Activated naive CD4-positive, alpha-beta T cell (primary cell): ENCODE data around the gene CPNE2.
A peak's percentile ranks its signal among the peaks of the same experiment; 100 is the strongest.
"Not testable (repeated sequence)": the region's sequence is repeated elsewhere in the genome, so short reads cannot be mapped to it uniquely, and the experiment has no call there.

Experiments
- DNase-seq, 4 experiments: peaks; one replicate each; lab custom pipeline; 2025; lab: John Stamatoyannopoulos, UW

The CPNE2 gene

DNA sequence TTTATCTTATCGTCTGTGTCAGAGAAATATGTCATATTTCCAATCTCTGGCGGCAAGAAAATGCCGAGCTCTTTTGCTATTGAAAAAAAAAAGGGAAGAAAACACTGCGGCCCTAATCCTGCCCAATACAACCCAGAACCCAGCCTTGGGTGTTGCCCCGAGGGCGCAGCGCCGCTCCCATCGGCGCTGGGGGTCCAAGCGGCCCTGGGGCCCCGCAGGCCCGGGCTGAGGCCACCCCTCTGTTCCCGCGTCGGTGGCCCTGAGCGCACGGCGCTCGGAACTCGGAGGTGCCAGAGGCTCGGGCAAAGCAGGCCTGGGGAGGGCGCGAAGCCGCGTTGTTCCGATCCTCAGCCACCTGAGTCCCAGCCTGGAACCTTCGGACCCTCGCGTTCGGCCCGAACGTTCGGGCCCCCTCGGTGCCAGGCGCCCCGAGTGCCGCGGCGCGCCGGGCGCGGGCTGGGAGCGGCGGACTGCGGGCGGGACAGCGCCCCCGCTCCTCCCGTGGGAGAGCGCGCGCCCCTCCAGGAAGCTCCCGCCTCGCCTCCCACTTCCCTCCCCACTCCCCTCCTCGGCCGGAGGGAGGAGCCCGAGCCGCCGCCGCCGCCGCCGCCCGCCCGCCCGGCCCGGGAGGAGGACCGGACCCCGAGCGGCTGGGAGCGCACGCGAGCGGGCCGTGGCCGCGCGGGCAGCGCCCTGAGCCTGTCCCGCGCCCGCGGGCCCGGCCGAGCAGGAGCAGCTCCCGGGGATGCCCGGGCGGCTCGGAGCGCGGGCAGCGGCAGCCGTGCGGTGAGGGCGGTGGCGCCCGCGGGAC is at the start of gene CPNE2:
Gene CPNE2, plus strand, starts transcription at position 609 of the 811 bp plus-strand sequence. CDS start 18,160 bp downstream, outside the sequence.
- peak in 2 of 4 experiments; percentile 15 to 22 for DNase-seq

DNA sequence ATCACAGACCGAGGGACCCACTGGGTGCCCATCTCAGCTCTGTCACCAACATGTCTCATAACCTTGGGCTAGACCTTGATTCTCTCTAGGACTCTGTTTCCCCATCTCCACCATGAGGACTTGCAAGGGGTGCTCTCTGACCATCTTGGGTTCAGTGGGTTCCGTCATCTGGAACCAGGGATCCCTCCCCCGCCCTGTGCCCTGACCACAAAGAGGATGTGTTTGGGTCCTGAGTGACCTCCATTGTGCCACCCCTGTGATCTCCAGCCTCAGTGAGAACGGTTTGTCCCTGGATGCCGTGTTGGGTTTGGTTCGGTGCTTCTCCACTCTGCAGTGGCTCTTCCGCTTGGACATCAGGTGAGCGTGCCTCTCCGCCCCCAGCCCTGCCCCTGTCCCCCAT is 49.1 kb upstream of the CPNE2 start:
- DNase-seq = no peak

DNA sequence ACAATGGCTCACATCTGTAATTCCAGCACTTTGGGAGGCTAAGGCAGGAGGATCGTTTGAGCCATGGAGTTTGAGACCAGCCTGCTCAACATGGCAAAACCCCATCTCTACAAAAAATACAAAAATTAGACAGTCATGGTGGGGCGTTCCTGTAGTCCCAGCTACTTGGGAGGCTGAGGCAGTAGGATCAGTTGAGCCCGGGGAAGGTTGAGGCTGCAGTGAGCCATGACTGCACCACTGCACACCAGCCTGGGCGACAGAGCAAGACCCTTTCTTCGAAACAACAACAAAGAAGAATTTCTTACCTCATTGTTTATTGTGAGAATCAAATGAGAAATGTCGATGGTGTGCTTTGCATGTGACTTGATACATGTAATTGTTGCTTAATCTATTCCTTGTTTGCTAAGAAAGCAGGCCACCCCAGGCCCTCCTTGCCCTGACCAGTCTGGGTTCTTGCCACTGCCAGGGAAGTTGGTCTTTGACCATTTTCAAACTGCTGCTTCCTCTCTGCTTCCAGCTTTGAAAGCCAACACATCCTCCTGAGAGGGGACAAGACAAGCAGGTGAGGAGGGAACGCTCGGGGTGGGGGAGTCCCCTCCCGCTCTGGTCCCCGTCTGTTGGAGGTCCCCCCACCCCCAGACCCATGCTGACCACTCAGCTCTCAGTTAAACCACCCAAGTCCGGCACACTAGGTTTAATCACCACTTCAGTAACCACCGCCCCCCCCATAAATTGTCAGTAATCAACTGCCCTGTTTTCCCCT is 47.3 kb upstream of the CPNE2 start:
- no peak for DNase-seq

- DNase-seq = peak in 1 of 4 experiments; percentile 21
These were observed 46.5 kb upstream of the CPNE2 start for GRCh38 chr16:57045694-57046381.

DNA sequence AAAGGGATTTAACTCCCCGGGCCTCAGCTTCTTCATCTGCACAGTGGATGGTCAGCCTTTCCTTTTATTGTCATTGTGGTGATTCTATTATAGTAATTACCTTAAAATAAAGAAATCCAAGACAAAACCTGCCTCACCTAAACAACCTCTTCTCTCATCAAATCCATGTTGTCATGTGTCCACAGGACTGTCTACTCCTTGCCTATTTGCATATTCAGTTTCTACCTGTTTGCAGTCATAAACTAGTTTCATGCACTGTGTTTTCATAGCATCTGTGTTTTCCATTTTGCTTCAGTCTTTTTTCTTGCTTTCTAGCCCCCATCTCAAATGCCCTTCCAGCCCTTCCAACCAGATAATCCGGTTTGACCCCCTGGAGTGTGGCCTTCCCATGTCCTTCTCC is 44.3 kb upstream of the CPNE2 start:
- no peak for DNase-seq

GRCh38 chr16:57049678-57050077 is 42.7 kb upstream of the CPNE2 start:
- DNase-seq = no peak

- no peak for DNase-seq
These were observed 40.6 kb upstream of the CPNE2 start for GRCh38 chr16:57051696-57052228.

- DNase-seq = no peak
These were observed 39.2 kb upstream of the CPNE2 start for GRCh38 chr16:57053206-57053605.

GRCh38 chr16:57054338-57054737 is 38.0 kb upstream of the CPNE2 start:
- no peak for DNase-seq

- no peak for DNase-seq
These were observed 37.6 kb upstream of the CPNE2 start for GRCh38 chr16:57054771-57055170.

- DNase-seq = no peak
These were observed 36.7 kb upstream of the CPNE2 start for GRCh38 chr16:57055671-57056070.

DNA sequence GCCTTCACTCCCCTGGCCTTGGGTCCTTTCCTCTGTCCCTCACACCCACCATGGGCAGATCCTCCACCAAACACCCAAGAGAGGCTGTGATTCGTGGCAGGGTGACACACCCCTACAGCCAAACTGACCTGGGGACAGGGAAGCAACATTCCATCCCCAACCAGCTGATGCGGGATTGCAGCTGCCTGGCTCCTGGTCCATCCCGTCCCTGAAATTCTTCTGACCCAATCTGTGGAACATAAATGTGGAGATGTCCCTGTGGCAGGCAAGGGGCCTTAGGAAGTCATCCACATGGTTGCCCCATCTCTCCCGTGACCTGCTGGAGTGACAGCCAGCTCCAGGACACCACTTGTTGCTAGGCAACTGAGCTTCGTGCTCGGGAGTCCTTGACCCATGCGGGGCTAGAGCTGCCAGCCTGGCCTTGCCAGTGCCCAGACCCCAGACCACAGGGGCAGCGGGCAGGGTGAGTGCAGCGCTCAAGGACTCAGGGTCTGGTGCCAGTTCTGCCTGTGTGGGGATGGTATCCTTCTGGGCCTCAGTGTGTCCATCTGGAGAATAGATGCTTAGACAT is 34.0 kb upstream of the CPNE2 start:
- DNase-seq = no peak

DNA sequence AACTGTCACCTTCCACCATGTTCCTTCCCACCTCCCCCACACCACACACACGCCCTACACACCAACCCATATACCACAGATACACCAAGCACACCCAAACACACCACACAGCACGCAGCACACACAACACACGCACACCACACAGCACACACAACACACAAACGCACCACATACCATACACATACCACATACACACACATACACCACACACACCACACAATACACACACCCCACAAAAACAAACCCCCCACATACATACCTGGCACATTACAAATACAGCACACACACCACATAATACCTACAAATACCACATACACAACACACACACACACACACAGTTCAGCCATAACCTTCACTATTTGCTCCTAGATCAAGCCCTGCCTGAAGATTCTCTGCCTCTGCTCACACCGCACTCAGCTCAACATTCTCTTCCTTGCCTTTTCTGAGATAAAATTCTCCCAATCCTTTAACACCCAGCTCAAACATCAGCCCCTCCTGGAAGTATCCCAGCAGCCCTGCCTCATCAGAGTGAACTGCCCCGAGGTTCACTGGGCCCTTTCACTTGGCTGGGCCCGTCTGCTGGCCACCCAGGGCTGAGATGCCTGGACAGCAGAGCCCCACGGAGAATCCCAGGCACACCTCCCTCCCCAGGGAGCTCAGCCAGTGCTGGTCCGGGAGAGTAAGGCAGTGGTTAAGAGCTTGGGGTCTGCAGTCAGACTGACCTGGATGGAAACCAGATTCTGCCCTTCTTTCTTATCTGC is 31.9 kb upstream of the CPNE2 start:
- no peak for DNase-seq

DNA sequence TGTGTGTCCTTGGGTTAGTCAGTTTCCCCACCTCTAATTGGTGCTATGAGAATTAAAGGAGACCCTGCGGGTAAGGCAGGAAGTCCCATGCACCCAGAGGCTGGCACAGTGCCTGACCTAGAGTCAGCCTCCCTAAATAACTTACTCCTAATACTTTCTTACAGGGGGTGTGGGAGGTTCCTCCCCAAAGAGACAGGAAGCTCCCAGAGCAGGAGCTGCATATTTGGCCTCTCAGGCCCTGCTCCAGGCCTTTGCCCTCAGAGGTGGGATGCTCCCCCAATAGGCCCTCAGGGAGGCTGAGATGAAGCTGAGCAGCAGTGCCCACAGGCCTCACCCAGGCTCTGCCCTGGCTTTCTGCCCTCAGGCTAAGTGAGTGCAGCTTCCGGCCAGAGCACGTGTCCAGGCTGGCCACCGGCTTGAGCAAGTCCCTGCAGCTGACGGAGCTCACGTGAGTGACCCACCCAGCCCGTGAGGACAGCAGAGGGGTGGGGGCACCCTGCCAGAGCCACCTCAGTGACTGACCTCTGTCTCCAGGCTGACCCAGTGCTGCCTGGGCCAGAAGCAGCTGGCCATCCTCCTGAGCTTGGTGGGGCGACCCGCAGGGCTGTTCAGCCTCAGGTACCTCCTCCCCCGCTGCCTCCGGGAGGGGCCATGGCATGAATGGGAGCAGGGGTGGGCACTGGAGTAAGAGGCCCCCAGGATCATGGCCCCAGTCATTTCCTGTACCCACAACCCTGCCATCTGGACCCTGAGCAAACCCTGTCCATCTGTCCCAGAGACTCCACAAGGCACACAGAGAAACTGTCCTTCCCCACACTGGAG is 31.1 kb upstream of the CPNE2 start:
- DNase-seq = no peak

DNA sequence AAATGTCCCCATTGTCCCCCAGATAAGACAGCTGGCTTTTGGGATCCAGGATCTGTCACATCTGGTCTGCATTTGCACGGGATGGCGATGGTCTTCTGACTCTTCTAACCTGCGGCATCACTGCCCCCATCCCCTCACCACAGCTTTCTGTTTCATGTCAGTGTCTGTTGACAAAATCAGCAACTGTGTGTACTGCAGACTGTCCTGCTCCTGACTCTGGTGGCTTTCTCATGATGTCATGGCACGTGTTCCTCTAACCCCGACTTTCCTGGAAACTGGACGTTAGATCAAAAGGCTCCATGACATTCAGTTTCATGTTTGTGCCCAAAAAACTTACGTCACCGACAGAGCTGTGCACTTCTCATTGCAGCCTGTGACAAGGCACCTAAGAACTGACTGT is 30.1 kb upstream of the CPNE2 start:
- DNase-seq = no peak

GRCh38 chr16:57063189-57063588 is 29.2 kb upstream of the CPNE2 start:
- not testable (repeated sequence) for DNase-seq

DNA sequence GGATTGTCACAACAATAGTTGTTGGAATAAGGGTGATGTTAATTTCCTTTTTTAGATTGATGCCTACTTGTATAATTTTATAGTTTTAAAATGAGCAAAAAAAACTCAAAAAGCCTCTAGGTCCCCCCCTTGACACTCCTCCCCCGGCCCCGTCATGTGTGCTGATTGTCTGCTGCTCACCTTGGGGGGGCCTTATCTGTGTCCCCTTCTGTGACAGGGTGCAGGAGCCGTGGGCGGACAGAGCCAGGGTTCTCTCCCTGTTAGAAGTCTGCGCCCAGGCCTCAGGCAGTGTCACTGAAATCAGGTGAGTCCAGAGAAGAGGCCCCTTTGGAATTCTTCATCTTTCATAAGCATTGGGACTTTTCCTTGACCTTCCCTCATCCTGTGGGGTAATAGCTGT is 27.4 kb upstream of the CPNE2 start:
- DNase-seq = no peak

- DNase-seq = no peak
These were observed 25.8 kb upstream of the CPNE2 start for GRCh38 chr16:57066625-57067024.

GRCh38 chr16:57067347-57067746 is 25.0 kb upstream of the CPNE2 start:
- no peak for DNase-seq

- DNase-seq = no peak
These were observed 23.3 kb upstream of the CPNE2 start for GRCh38 chr16:57069053-57069452.
